Ovary (tissue), 9 donors: Measurements from ENCODE around the gene LCOR. TPM values are rescaled to one million over a fixed set of nuclear protein-coding genes. Genes with fewer than 3 reads are reported as not detected.

ENCODE experiments used
- DNase-seq, 5 donors: peaks; one replicate each; pipeline ENCODE4 v3.0.0-alpha.2; 2019 to 2020
- H3K27ac ChIP-seq, 2 donors: fragments of 200-600 bp; one replicate each; pipeline versions ENCODE4 v1.5.1 to v1.8.0; 2019 to 2022
- H3K27me3 ChIP-seq: fragments of 200-600 bp; one replicate; pipeline ENCODE4 v1.8.0; 2022
- H3K36me3 ChIP-seq: fragments of 200-600 bp; sonication (generic); one replicate; pipeline ENCODE4 v1.5.1; 2019
- H3K4me1 ChIP-seq: one replicate; pipeline ENCODE4 v1.8.1; 2013; ENCODE audit warnings: mild to moderate bottlenecking, moderate library complexity; ENCODE audit not compliant: insufficient read depth
- H3K4me3 ChIP-seq: fragments of 200-600 bp; sonication (generic); one replicate; pipeline ENCODE4 v1.5.1; 2017
- H3K9me3 ChIP-seq, 2 donors: fragments of 200-600 bp in 1 of 2; sonication (generic) in 1 of 2; one replicate each; pipeline versions ENCODE4 v1.5.1 to v1.8.1; 2013 to 2019; ENCODE audit warnings: mild to moderate bottlenecking in 1 of 2, moderate library complexity in 1 of 2
- EP300 ChIP-seq: sonication (generic); formaldehyde crosslinking; IDR thresholded peaks from one replicate; pipeline ENCODE4 v1.6.1; 2017; ENCODE audit warnings: antibody characterized with exemption
- POLR2A ChIP-seq: fragments of 450-650 bp; IDR thresholded peaks from one replicate; pipeline ENCODE4 v1.6.1; 2017; ENCODE audit warnings: antibody characterized with exemption, mild to moderate bottlenecking, moderate library complexity
- WGBS, 3 donors: extraction: QIAGEN DNeasy Blood & Tissue Kit in 1 of 3; methylation state at CpG; one replicate each; pipeline versions ENCODE4 v1.1.5 to v1.1.7; 2013 to 2017; 5-methylcytosine and 5-hydroxymethylcytosine counted together
- intact Hi-C, 4 donors: fragments of 100-400 bp; cut with DNase I; formaldehyde crosslinking; loops; one replicate each; pipeline versions ENCODE4 v1.11.0 to v1.15.1; 2022 to 2023
- polyA plus RNA-seq, 2 donors: library from polyadenylated mRNA; stranded (reverse); fragments of 200-250 nt in 1 of 2; fragments of 350-450 nt in 1 of 2; fragmentation: Illumina TruSeq in 1 of 2; extraction: RNeasy Lipid Tissue Mini Kit (QIAGEN cat#74804) in 1 of 2; gene quantifications; one replicate each; pipeline ENCODE4 v1.2.3, GENCODE V29; 2013 to 2014
- total RNA-seq, 7 donors: library from RNA; depleted of rRNA in 2 of 7; stranded (reverse); fragments of >200 nt in 2 of 7; fragmentation: NEBNext Ultra II Directional in 3 of 7; extraction: Animal tissue kit (Norgen Biotek cat#: 25700) in 3 of 7; gene quantifications; one replicate each; pipeline versions ENCODE4 v1.1.0 to v1.2.4, GENCODE V29; 2016 to 2023
- TF ChIP-seq, protein P1 (sequence below), 3 donors: fragments of 450-650 bp in 2 of 3; fragments of 200-600 bp in 1 of 3; IDR thresholded peaks; one replicate each; pipeline versions ENCODE4 v1.5.1 to v1.8.0; 2016 to 2022; ENCODE audit warnings: antibody characterized with exemption in 3 of 3, mild to moderate bottlenecking in 1 of 3
- donor health status: DM: no; HTN: no; CAD: no; lungs with moderate emphysema.
- donor health status: DM: no; HTN: no; CAD: no.
- donor health status: Bipolar disorder and iron deficiency.
- donor health status: DM: yes; HTN: yes; CAD: no.
- donor health status: DM: no; HTN: no; CAD: no.
- donor health status: DM: yes; HTN: yes; CAD: no.

Gene LCOR
- total and polyA plus RNA-seq, 9 donors: 4.0 to 44.9 (median 29.8) TPM

- intact Hi-C loops: no loop called here
- no peaks in the 10 kb centered on the region for H3K36me3 ChIP-seq
- DNase-seq: no peak
- H3K27ac ChIP-seq: no peak overlapping the region
- no peaks in the 10 kb centered on the region for H3K4me1 ChIP-seq
- 67 to 88% (median 84%) methylated on average over 1 of the region's 1 CpG for WGBS, 3 donors
- H3K9me3 ChIP-seq: no peaks in the 10 kb centered on the region
- no peaks in the 10 kb centered on the region for H3K27me3 ChIP-seq
- no peak overlapping the region for H3K4me3 ChIP-seq
- TF ChIP-seq, protein P1, sequence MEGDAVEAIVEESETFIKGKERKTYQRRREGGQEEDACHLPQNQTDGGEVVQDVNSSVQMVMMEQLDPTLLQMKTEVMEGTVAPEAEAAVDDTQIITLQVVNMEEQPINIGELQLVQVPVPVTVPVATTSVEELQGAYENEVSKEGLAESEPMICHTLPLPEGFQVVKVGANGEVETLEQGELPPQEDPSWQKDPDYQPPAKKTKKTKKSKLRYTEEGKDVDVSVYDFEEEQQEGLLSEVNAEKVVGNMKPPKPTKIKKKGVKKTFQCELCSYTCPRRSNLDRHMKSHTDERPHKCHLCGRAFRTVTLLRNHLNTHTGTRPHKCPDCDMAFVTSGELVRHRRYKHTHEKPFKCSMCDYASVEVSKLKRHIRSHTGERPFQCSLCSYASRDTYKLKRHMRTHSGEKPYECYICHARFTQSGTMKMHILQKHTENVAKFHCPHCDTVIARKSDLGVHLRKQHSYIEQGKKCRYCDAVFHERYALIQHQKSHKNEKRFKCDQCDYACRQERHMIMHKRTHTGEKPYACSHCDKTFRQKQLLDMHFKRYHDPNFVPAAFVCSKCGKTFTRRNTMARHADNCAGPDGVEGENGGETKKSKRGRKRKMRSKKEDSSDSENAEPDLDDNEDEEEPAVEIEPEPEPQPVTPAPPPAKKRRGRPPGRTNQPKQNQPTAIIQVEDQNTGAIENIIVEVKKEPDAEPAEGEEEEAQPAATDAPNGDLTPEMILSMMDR (IDR thresholded peaks at IDR 0.05): no peak
- no peak for TF ChIP-seq POLR2A
- TF ChIP-seq EP300: no peak
Measured at GRCh38 chr10:96959733-96960132, 127.6 kb downstream of the LCOR start.

- DNase-seq: no peak
- H3K36me3 ChIP-seq: no peaks in the 10 kb centered on the region
- intact Hi-C loops: no loop called here
- no peaks in the 10 kb centered on the region for H3K4me1 ChIP-seq
- no peaks in the 10 kb centered on the region for H3K27me3 ChIP-seq
- 90 to 93% (median 92%) methylated on average over 2 of the region's 2 CpGs for WGBS, 3 donors
- H3K27ac ChIP-seq: no peak overlapping the region
- TF ChIP-seq, protein P1 (IDR thresholded peaks at IDR 0.05): no peak
- no peak for TF ChIP-seq EP300
- H3K9me3 ChIP-seq: no peaks in the 10 kb centered on the region
- no peak overlapping the region for H3K4me3 ChIP-seq
Measured at GRCh38 chr10:96960872-96961271, 128.8 kb downstream of the LCOR start.

- H3K9me3 ChIP-seq: no peaks in the 10 kb centered on the region
- H3K4me3 ChIP-seq: no peak overlapping the region
- H3K27ac ChIP-seq: no peak overlapping the region
- no peaks in the 10 kb centered on the region for H3K27me3 ChIP-seq
- intact Hi-C loops: no loop called here
- H3K36me3 ChIP-seq: no peaks in the 10 kb centered on the region
- WGBS, 3 donors: 91 to 97% (median 96%) methylated on average over 2 of the region's 2 CpGs
- TF ChIP-seq EP300 (no peak), POLR2A (no peak)
- TF ChIP-seq, protein P1 (IDR thresholded peaks at IDR 0.05): no peak
- no peak for DNase-seq
- H3K4me1 ChIP-seq: no peaks in the 10 kb centered on the region
Measured at GRCh38 chr10:96964131-96964530, 132.0 kb downstream of the LCOR start.

GRCh38 chr10:96967847-96968246 is 135.7 kb downstream of the LCOR start:
- no peak overlapping the region for H3K4me3 ChIP-seq
- no peaks in the 10 kb centered on the region for H3K36me3 ChIP-seq
- no peak for DNase-seq
- no peaks in the 10 kb centered on the region for H3K27me3 ChIP-seq
- TF ChIP-seq, protein P1 (IDR thresholded peaks at IDR 0.05): no peak
- TF ChIP-seq POLR2A (no peak), EP300 (no peak)
- intact Hi-C loops: no loop called here
- no peaks in the 10 kb centered on the region for H3K9me3 ChIP-seq
- H3K4me1 ChIP-seq: no peaks in the 10 kb centered on the region
- no peak overlapping the region for H3K27ac ChIP-seq
